ENCODE results near the gene GTF3C1.

Gene GTF3C1

DNA sequence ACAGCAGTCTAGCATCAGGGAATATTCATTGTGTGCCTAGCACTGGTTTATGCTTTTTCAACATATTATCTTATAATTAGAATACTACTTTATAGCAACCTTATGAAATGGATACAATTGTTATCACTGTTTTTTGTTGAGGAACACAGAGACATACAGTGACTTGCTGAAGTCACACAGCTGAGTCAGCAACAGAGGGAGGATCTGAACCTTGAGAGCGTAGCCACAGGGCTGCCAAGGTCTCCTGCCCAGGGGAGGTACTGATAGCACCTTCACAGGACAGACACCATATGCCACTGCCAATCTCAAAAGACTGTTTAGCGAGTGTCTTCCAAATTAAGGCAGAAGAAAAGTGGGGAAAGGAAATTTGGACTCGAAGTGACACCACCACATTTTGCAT lies 63.0 kb downstream of the GTF3C1 start:
- no peaks in the 10 kb centered on the region for H3K79me2 ChIP-seq
- H3K36me3 ChIP-seq (ENCODE audit: control insufficient read depth, insufficient read depth, low read length), result no peaks in the 10 kb centered on the region
- H3K4me3 ChIP-seq (ENCODE audit: low read depth, low read length), result no peak overlapping the region
- H3K4me1 ChIP-seq, result no peaks in the 10 kb centered on the region
- no peak overlapping the region for H3K9ac ChIP-seq
- H3K9me3 ChIP-seq (ENCODE audit: control insufficient read depth, low read length), result no peaks in the 10 kb centered on the region
- TF ChIP-seq CTCF (IDR thresholded peaks at IDR 0.05), result no peak
- no peaks in the 10 kb centered on the region for H3K27me3 ChIP-seq (ENCODE audit: control insufficient read depth, insufficient read depth, low read length)
- H3K27ac ChIP-seq, result no peak overlapping the region
- no peak overlapping the region for H3K4me2 ChIP-seq (ENCODE audit: low read length)
- no peak overlapping the region for H2AFZ ChIP-seq

- H3K4me2 ChIP-seq (ENCODE audit: low read length), result no peak overlapping the region
- H3K79me2 ChIP-seq, result no peaks in the 10 kb centered on the region
- H3K4me3 ChIP-seq (ENCODE audit: low read depth, low read length), result no peak overlapping the region
- no peaks in the 10 kb centered on the region for H3K9me3 ChIP-seq (ENCODE audit: control insufficient read depth, low read length)
- H3K27me3 ChIP-seq (ENCODE audit: control insufficient read depth, insufficient read depth, low read length), result no peaks in the 10 kb centered on the region
- H3K9ac ChIP-seq, result no peak overlapping the region
- no peak overlapping the region for H3K27ac ChIP-seq
- no peaks in the 10 kb centered on the region for H3K4me1 ChIP-seq
- H3K36me3 ChIP-seq (ENCODE audit: control insufficient read depth, insufficient read depth, low read length), result no peaks in the 10 kb centered on the region
- TF ChIP-seq CTCF (IDR thresholded peaks at IDR 0.05), result no peak
- no peak overlapping the region for H2AFZ ChIP-seq
These were observed 63.4 kb downstream of the GTF3C1 start for GRCh38 chr16:27486344-27486743.

DNA sequence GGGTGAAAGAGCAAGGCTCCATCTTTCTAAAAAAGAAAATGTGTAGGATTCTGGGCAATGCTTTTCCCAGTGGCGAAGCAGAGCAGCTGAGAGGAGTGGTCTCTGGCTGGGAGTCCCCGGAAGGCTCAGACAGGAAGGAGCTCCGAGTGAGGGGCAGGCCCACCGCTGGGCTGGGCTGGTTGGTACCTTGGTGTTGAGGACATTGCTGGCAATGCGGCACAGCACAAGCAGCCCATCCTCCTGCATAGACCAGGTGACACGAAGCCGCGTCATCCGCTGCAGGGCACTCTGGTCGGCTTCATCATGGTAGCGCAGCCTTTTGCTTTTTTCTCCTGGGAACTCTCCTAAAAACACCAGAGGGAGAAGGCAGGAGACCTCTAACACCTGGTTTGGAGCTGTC lies 63.9 kb downstream of the GTF3C1 start:
- no peak overlapping the region for H3K27ac ChIP-seq
- H3K4me2 ChIP-seq (ENCODE audit: low read length), result no peak overlapping the region
- H3K27me3 ChIP-seq (ENCODE audit: control insufficient read depth, insufficient read depth, low read length), result no peaks in the 10 kb centered on the region
- no peak overlapping the region for H2AFZ ChIP-seq
- no peaks in the 10 kb centered on the region for H3K4me1 ChIP-seq
- no peak overlapping the region for H3K9ac ChIP-seq
- no peaks in the 10 kb centered on the region for H3K79me2 ChIP-seq
- H3K9me3 ChIP-seq (ENCODE audit: control insufficient read depth, low read length), result no peaks in the 10 kb centered on the region
- no peak overlapping the region for H3K4me3 ChIP-seq (ENCODE audit: low read depth, low read length)
- no peaks in the 10 kb centered on the region for H3K36me3 ChIP-seq (ENCODE audit: control insufficient read depth, insufficient read depth, low read length)
- TF ChIP-seq CTCF (IDR thresholded peaks at IDR 0.05), result no peak

- H3K79me2 ChIP-seq, result no peaks in the 10 kb centered on the region
- H3K4me3 ChIP-seq (ENCODE audit: low read depth, low read length), result no peak overlapping the region
- H3K9me3 ChIP-seq (ENCODE audit: control insufficient read depth, low read length), result no peaks in the 10 kb centered on the region
- H3K4me1 ChIP-seq, result no peaks in the 10 kb centered on the region
- no peak overlapping the region for H3K4me2 ChIP-seq (ENCODE audit: low read length)
- no peak overlapping the region for H2AFZ ChIP-seq
- no peak overlapping the region for H3K27ac ChIP-seq
- no peak for TF ChIP-seq CTCF (IDR thresholded peaks at IDR 0.05)
- no peaks in the 10 kb centered on the region for H3K27me3 ChIP-seq (ENCODE audit: control insufficient read depth, insufficient read depth, low read length)
- H3K36me3 ChIP-seq (ENCODE audit: control insufficient read depth, insufficient read depth, low read length), result no peaks in the 10 kb centered on the region
- H3K9ac ChIP-seq, result no peak overlapping the region
These were observed 64.6 kb downstream of the GTF3C1 start for GRCh38 chr16:27485126-27485525.

- no peaks in the 10 kb centered on the region for H3K9me3 ChIP-seq (ENCODE audit: control insufficient read depth, low read length)
- no peaks in the 10 kb centered on the region for H3K27me3 ChIP-seq (ENCODE audit: control insufficient read depth, insufficient read depth, low read length)
- no peak for TF ChIP-seq CTCF (IDR thresholded peaks at IDR 0.05)
- no peak overlapping the region for H3K4me3 ChIP-seq (ENCODE audit: low read depth, low read length)
- no peaks in the 10 kb centered on the region for H3K4me1 ChIP-seq
- H2AFZ ChIP-seq, result no peak overlapping the region
- H3K4me2 ChIP-seq (ENCODE audit: low read length), result no peak overlapping the region
- H3K79me2 ChIP-seq, result no peaks in the 10 kb centered on the region
- no peak overlapping the region for H3K9ac ChIP-seq
- no peaks in the 10 kb centered on the region for H3K36me3 ChIP-seq (ENCODE audit: control insufficient read depth, insufficient read depth, low read length)
- no peak overlapping the region for H3K27ac ChIP-seq
These were observed 66.1 kb downstream of the GTF3C1 start for GRCh38 chr16:27483624-27484023.
